Vagina (tissue), 2 donors: ENCODE results near the gene IGFLR1.

ENCODE experiments used
- POLR2AphosphoS5 ChIP-seq, 2 donors: sonication (generic); formaldehyde crosslinking; IDR thresholded peaks; one replicate each; pipeline ENCODE4 v1.9.0; 2017; ENCODE audit warnings: antibody characterized with exemption in 2 of 2, mild to moderate bottlenecking in 2 of 2, low read depth in 1 of 2; ENCODE audit not compliant: insufficient read depth in 1 of 2
- TF ChIP-seq, protein P1 (sequence below), 3 experiments: fragments of 450-650 bp in 2 of 3; fragments of 200-600 bp in 1 of 3; sonication (generic) in 1 of 3; IDR thresholded peaks; one replicate each; pipeline ENCODE4 v1.5.1; 2017 to 2019; ENCODE audit warnings: antibody characterized with exemption in 3 of 3, mild to moderate bottlenecking in 2 of 3, moderate library complexity in 2 of 3

DNA sequence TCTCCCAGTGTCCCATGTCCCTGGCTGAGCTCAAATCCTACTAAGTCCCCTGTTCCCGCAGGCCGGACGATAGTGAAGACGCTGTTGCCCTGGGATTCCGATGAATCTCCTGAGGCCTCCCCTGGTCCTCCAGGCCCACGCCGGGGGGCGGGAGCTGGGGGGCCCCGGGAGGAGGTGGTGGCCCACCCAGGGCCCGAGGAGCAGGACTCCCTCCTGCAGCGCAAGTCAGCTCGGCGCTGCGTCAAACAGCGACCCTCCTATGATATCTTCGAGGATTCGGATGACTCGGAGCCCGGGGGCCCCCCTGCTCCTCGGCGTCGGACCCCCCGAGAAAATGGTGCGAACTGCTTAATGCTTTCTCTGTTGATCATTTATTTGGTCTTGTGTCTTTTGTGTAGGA, 18.6 kb downstream of the IGFLR1 start:
- TF ChIP-seq, protein P1, sequence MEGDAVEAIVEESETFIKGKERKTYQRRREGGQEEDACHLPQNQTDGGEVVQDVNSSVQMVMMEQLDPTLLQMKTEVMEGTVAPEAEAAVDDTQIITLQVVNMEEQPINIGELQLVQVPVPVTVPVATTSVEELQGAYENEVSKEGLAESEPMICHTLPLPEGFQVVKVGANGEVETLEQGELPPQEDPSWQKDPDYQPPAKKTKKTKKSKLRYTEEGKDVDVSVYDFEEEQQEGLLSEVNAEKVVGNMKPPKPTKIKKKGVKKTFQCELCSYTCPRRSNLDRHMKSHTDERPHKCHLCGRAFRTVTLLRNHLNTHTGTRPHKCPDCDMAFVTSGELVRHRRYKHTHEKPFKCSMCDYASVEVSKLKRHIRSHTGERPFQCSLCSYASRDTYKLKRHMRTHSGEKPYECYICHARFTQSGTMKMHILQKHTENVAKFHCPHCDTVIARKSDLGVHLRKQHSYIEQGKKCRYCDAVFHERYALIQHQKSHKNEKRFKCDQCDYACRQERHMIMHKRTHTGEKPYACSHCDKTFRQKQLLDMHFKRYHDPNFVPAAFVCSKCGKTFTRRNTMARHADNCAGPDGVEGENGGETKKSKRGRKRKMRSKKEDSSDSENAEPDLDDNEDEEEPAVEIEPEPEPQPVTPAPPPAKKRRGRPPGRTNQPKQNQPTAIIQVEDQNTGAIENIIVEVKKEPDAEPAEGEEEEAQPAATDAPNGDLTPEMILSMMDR (IDR thresholded peaks at IDR 0.05): no peak
- no peak for TF ChIP-seq POLR2AphosphoS5 (IDR thresholded peaks at IDR 0.05; ENCODE audit: insufficient read depth in 1 of 2, low read depth in 1 of 2)
